Liver (tissue), 9 donors: ENCODE results near the gene ATP5MC2. TPM values are rescaled to one million over a fixed set of nuclear protein-coding genes. Genes with fewer than 3 reads are reported as not detected.

Experiments used
- DNase-seq: peaks from one replicate; pipeline ENCODE4 v3.0.0-alpha.2; 2017; ENCODE audit warnings: low spot score
- H3K27ac ChIP-seq, 2 donors: one replicate each; pipeline ENCODE4 v1.7.0; 2013; ENCODE audit warnings: inconsistent platforms in 2 of 2, low read length in 2 of 2, control low read depth in 1 of 2, low read depth in 1 of 2, mild to moderate bottlenecking in 1 of 2
- H3K27me3 ChIP-seq, 4 donors: one replicate each; pipeline versions ENCODE4 v1.6.1 to v1.7.0; 2013; ENCODE audit warnings: low read length in 3 of 4, inconsistent platforms in 1 of 4, mild to moderate bottlenecking in 1 of 4, moderate library complexity in 1 of 4; ENCODE audit not compliant: control insufficient read depth in 4 of 4, insufficient read depth in 4 of 4
- H3K36me3 ChIP-seq, 4 donors: one replicate each; pipeline versions ENCODE4 v1.6.1 to v1.7.0; 2013; ENCODE audit warnings: low read length in 3 of 4, mild to moderate bottlenecking in 3 of 4, low read depth in 1 of 4, moderate library complexity in 1 of 4; ENCODE audit not compliant: control insufficient read depth in 4 of 4, insufficient read depth in 3 of 4
- H3K4me1 ChIP-seq, 4 donors: one replicate each; pipeline versions ENCODE4 v1.6.1 to v1.7.0; 2013; ENCODE audit warnings: low read length in 3 of 4, mild to moderate bottlenecking in 3 of 4, moderate library complexity in 1 of 4; ENCODE audit not compliant: control insufficient read depth in 4 of 4, insufficient read depth in 4 of 4
- H3K4me3 ChIP-seq, 3 donors: one replicate each; pipeline versions ENCODE4 v1.6.1 to v1.7.0; 2013; ENCODE audit warnings: low read length in 3 of 3, control low read depth in 1 of 3, low read depth in 1 of 3, mild to moderate bottlenecking in 1 of 3
- H3K9ac ChIP-seq, 2 donors: one replicate each; pipeline ENCODE4 v1.7.0; 2013; ENCODE audit warnings: low read length in 2 of 2, mild to moderate bottlenecking in 2 of 2, moderate library complexity in 2 of 2, control low read depth in 1 of 2, low read depth in 1 of 2
- H3K9me3 ChIP-seq, 4 donors: one replicate each; pipeline versions ENCODE4 v1.6.1 to v1.7.0; 2013; ENCODE audit warnings: low read length in 3 of 4; ENCODE audit not compliant: control insufficient read depth in 4 of 4
- CTCF ChIP-seq: fragments of 150-350 bp; IDR thresholded peaks from 2 replicates; pipeline ENCODE4 v1.5.1; 2017; ENCODE audit warnings: improper control_type of control experiment, low read depth, low read length; ENCODE audit not compliant: missing input control
- EGR1 ChIP-seq, 2 donors: IDR thresholded peaks; 2 replicates each; pipeline ENCODE4 v1.6.1; 2016 to 2018; ENCODE audit warnings: antibody characterized with exemption in 2 of 2, low read depth in 2 of 2
- FOXA1 ChIP-seq: IDR thresholded peaks from 2 replicates; pipeline ENCODE4 v1.6.1; 2016; ENCODE audit warnings: antibody characterized with exemption
- FOXA2 ChIP-seq: IDR thresholded peaks from 2 replicates; pipeline ENCODE4 v1.6.1; 2016; ENCODE audit warnings: antibody characterized with exemption
- GABPA ChIP-seq, 2 donors: IDR thresholded peaks in 1 of 2; conservative IDR thresholded peaks in 1 of 2; 2 replicates each; pipeline ENCODE4 v1.6.1; 2016; ENCODE audit warnings: antibody characterized with exemption in 2 of 2, mild to moderate bottlenecking in 1 of 2, moderate library complexity in 1 of 2
- HNF4A ChIP-seq, 2 donors: conservative IDR thresholded peaks; 2 replicates each; pipeline ENCODE4 v1.6.1; 2016; ENCODE audit warnings: antibody characterized with exemption in 2 of 2, mild to moderate bottlenecking in 2 of 2
- HNF4G ChIP-seq: IDR thresholded peaks from 2 replicates; pipeline ENCODE4 v1.6.1; 2016; ENCODE audit warnings: antibody characterized with exemption
- JUND ChIP-seq, 2 donors: IDR thresholded peaks; 2 replicates each; pipeline ENCODE4 v1.6.1; 2016; ENCODE audit warnings: antibody characterized with exemption in 2 of 2
- MAX ChIP-seq: IDR thresholded peaks from 2 replicates; pipeline ENCODE4 v1.6.1; 2016; ENCODE audit warnings: antibody characterized with exemption
- NR2F2 ChIP-seq: IDR thresholded peaks from 2 replicates; pipeline ENCODE4 v1.6.1; 2016; ENCODE audit warnings: antibody characterized with exemption
- RAD21 ChIP-seq, 2 donors: IDR thresholded peaks; 2 replicates each; pipeline ENCODE4 v1.6.1; 2016; ENCODE audit warnings: antibody characterized with exemption in 2 of 2, mild to moderate bottlenecking in 2 of 2
- RXRA ChIP-seq, 2 donors: IDR thresholded peaks; 2 replicates each; pipeline ENCODE4 v1.6.1; 2017 to 2018; ENCODE audit warnings: antibody characterized with exemption in 2 of 2, mild to moderate bottlenecking in 1 of 2
- SP1 ChIP-seq: IDR thresholded peaks from 2 replicates; pipeline ENCODE4 v1.6.1; 2018; ENCODE audit warnings: antibody characterized with exemption, mild to moderate bottlenecking
- TAF1 ChIP-seq: conservative IDR thresholded peaks from 2 replicates; pipeline ENCODE4 v1.6.1; 2016; ENCODE audit warnings: antibody characterized with exemption, mild to moderate bottlenecking
- YY1 ChIP-seq: IDR thresholded peaks from 2 replicates; pipeline ENCODE4 v1.6.1; 2016; ENCODE audit warnings: antibody characterized with exemption, mild to moderate bottlenecking
- WGBS: extraction: QIAGEN DNeasy Blood & Tissue Kit; methylation state at CpG from one replicate; pipeline ENCODE4 v1.1.7; 2013; 5-methylcytosine and 5-hydroxymethylcytosine counted together
- polyA plus RNA-seq, 2 donors: library from polyadenylated mRNA; stranded (reverse) in 1 of 2; unstranded in 1 of 2; fragments of 200-250 nt in 1 of 2; fragments of >200 nt in 1 of 2; fragmentation: Nextera tagmentation in 1 of 2; extraction: Ambion mirVana in 1 of 2; gene quantifications; one replicate each; pipeline versions ENCODE4 v1.2.1 to v1.2.3, GENCODE V29; 2013 to 2015
- total RNA-seq, 2 donors: library from RNA; depleted of rRNA; stranded (reverse); fragments of >200 nt; gene quantifications; one replicate each; pipeline ENCODE4 v1.2.3, GENCODE V29; 2014
- TF ChIP-seq, protein P1 (sequence below): IDR thresholded peaks from 2 replicates; pipeline ENCODE4 v1.6.1; 2016; ENCODE audit warnings: antibody characterized with exemption
- TF ChIP-seq, protein P2 (sequence below): IDR thresholded peaks from 2 replicates; pipeline ENCODE4 v1.6.1; 2016; ENCODE audit warnings: antibody characterized with exemption
- TF ChIP-seq, protein P3 (sequence below): IDR thresholded peaks from 2 replicates; pipeline ENCODE4 v1.6.1; 2016; ENCODE audit warnings: antibody characterized with exemption, mild to moderate bottlenecking
- donor health status: healthy.
- donor health status: healthy.
- donor health status: healthy.
- donor health status: healthy.
- donor health status: healthy.

The ATP5MC2 gene
- total and polyA plus RNA-seq, 4 donors, result 57.0 to 294 (median 171) TPM

GRCh38 chr12:53713516-53713915 lies 37.6 kb upstream of the ATP5MC2 start:
- H3K36me3 ChIP-seq, result peaks cover 14 to 57% (median 36%) of the 10 kb centered on the region in 4 donors
- no peak overlapping the region for H3K4me3 ChIP-seq
- H3K9me3 ChIP-seq, result no peaks in the 10 kb centered on the region
- H3K4me1 ChIP-seq, result no peaks in the 10 kb centered on the region
- TF ChIP-seq, protein P1, sequence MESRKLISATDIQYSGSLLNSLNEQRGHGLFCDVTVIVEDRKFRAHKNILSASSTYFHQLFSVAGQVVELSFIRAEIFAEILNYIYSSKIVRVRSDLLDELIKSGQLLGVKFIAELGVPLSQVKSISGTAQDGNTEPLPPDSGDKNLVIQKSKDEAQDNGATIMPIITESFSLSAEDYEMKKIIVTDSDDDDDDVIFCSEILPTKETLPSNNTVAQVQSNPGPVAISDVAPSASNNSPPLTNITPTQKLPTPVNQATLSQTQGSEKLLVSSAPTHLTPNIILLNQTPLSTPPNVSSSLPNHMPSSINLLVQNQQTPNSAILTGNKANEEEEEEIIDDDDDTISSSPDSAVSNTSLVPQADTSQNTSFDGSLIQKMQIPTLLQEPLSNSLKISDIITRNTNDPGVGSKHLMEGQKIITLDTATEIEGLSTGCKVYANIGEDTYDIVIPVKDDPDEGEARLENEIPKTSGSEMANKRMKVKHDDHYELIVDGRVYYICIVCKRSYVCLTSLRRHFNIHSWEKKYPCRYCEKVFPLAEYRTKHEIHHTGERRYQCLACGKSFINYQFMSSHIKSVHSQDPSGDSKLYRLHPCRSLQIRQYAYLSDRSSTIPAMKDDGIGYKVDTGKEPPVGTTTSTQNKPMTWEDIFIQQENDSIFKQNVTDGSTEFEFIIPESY, result no peak
- TF ChIP-seq HNF4G, result no peak
- TF ChIP-seq FOXA2, result no peak
- TF ChIP-seq RXRA (IDR thresholded peaks at IDR 0.05), result no peak
- TF ChIP-seq MAX, result no peak
- TF ChIP-seq YY1, result no peak
- TF ChIP-seq HNF4A (conservative IDR thresholded peaks at IDR 0.05), result no peak
- TF ChIP-seq TAF1, result no peak
- no peak for TF ChIP-seq RAD21 (IDR thresholded peaks at IDR 0.05)
- no peak for TF ChIP-seq EGR1 (IDR thresholded peaks at IDR 0.05; ENCODE audit: low read depth in 2 of 2)
- TF ChIP-seq, protein P2, sequence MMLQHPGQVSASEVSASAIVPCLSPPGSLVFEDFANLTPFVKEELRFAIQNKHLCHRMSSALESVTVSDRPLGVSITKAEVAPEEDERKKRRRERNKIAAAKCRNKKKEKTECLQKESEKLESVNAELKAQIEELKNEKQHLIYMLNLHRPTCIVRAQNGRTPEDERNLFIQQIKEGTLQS, result no peak
- TF ChIP-seq GABPA (IDR thresholded peaks at IDR 0.05 in 1 of 2, conservative IDR thresholded peaks at IDR 0.05 in 1 of 2), result no peak
- no peak for TF ChIP-seq NR2F2
- TF ChIP-seq FOXA1, result no peak
- TF ChIP-seq JUND (IDR thresholded peaks at IDR 0.05), result no peak
- TF ChIP-seq SP1, result no peak
- TF ChIP-seq, protein P3, sequence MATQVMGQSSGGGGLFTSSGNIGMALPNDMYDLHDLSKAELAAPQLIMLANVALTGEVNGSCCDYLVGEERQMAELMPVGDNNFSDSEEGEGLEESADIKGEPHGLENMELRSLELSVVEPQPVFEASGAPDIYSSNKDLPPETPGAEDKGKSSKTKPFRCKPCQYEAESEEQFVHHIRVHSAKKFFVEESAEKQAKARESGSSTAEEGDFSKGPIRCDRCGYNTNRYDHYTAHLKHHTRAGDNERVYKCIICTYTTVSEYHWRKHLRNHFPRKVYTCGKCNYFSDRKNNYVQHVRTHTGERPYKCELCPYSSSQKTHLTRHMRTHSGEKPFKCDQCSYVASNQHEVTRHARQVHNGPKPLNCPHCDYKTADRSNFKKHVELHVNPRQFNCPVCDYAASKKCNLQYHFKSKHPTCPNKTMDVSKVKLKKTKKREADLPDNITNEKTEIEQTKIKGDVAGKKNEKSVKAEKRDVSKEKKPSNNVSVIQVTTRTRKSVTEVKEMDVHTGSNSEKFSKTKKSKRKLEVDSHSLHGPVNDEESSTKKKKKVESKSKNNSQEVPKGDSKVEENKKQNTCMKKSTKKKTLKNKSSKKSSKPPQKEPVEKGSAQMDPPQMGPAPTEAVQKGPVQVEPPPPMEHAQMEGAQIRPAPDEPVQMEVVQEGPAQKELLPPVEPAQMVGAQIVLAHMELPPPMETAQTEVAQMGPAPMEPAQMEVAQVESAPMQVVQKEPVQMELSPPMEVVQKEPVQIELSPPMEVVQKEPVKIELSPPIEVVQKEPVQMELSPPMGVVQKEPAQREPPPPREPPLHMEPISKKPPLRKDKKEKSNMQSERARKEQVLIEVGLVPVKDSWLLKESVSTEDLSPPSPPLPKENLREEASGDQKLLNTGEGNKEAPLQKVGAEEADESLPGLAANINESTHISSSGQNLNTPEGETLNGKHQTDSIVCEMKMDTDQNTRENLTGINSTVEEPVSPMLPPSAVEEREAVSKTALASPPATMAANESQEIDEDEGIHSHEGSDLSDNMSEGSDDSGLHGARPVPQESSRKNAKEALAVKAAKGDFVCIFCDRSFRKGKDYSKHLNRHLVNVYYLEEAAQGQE, result no peak
- no peak for TF ChIP-seq CTCF
- H3K9ac ChIP-seq, result no peak overlapping the region
- no peaks in the 10 kb centered on the region for H3K27me3 ChIP-seq
- H3K27ac ChIP-seq, result no peak overlapping the region
- WGBS, result 94% methylated on average over 9 of the region's 9 CpGs
- DNase-seq, result no peak
